ENCODE data around the gene MAP1LC3A. TPM values are rescaled to one million over a fixed set of nuclear protein-coding genes. Genes with fewer than 3 reads are reported as not detected.

MAP1LC3A gene
- total RNA-seq, 4 donors from 2014 or later = 42.6 to 111 (median 103) TPM

DNA sequence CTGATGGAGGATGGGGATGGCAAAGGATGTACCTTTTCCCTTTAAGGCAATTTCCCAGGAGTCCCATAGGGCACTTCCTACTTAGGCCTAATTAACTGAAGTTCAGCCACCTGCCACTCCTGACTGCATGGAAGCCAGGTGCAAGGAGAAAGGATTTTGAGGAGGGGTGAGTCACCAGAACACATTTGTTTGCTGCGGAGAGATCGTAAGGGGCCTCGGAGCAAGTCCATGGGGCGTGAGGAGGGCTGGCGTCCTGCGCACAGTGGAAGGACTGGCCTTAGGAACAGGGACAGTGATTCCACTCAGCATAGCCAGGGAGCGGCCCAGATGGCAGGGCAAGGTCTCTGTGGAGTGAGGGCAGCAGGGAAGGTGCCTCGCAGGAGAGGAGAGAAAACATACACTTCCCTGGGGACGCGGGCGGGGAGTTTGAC lies 11.8 kb upstream of the MAP1LC3A start:
- Histone ChIP-seq H3K27me3 (no peaks in the 10 kb centered on the region), H3K36me3 (peaks cover 6% of the 10 kb centered on the region), H3K4me1 (peaks cover 3% of the 10 kb centered on the region), H3K4me3 (no peak overlapping the region), H3K27ac (no peak overlapping the region), H3K9me3 (no peaks in the 10 kb centered on the region)
- no peak for DNase-seq (ENCODE audit: low spot score in 2 of 2)
- WGBS = 87% methylated on average over 11 of the region's 11 CpGs
- TF ChIP-seq EP300 (IDR thresholded peaks at IDR 0.05) (no peak), POLR2AphosphoS5 (IDR thresholded peaks at IDR 0.05) (no peak), POLR2A (IDR thresholded peaks at IDR 0.05) (no peak)
- TF ChIP-seq, protein P1, sequence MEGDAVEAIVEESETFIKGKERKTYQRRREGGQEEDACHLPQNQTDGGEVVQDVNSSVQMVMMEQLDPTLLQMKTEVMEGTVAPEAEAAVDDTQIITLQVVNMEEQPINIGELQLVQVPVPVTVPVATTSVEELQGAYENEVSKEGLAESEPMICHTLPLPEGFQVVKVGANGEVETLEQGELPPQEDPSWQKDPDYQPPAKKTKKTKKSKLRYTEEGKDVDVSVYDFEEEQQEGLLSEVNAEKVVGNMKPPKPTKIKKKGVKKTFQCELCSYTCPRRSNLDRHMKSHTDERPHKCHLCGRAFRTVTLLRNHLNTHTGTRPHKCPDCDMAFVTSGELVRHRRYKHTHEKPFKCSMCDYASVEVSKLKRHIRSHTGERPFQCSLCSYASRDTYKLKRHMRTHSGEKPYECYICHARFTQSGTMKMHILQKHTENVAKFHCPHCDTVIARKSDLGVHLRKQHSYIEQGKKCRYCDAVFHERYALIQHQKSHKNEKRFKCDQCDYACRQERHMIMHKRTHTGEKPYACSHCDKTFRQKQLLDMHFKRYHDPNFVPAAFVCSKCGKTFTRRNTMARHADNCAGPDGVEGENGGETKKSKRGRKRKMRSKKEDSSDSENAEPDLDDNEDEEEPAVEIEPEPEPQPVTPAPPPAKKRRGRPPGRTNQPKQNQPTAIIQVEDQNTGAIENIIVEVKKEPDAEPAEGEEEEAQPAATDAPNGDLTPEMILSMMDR (IDR thresholded peaks at IDR 0.05) = no peak

DNA sequence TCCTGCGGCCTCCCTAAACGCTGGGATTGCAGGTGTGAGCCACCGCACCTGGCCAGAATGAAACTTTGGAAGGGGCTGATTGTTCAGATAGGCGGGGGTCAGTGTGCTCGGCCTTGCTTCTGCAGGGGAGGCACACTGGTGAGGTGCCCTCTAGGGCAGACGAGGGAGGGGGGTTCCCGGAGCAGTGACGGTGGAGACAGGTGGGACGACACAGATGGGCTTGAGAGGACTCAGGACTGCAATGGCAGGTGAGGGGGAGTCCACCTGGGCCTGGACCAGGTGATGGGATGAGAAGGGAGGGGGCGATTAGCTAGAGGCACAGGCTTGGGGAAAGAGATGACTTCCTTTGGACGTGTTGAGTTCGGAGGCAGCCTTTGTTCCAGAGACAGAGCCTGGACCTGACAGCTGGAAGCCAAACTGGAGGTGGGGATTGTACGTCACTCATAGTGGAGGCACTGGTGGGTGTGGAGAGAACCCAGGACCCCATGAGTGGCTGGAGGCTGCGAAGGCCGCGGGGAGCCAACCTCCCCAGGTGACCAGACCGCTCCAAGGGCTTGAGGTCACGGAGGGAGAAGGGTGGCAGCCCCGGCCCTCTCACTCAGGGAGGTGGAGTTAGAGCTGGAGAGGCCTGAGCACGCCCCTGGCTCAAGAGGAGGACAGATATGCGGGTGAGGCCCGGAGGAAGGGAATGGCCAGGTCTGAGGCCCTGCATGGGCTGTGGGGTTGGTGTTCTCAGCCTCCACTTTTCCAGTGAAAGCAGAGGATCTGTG lies 10.5 kb upstream of the MAP1LC3A start:
- DNase-seq (ENCODE audit: low spot score in 2 of 2) = no peak
- TF ChIP-seq POLR2AphosphoS5 (IDR thresholded peaks at IDR 0.05) = no peak
- TF ChIP-seq, protein P1 (IDR thresholded peaks at IDR 0.05) = no peak
- TF ChIP-seq EP300 (IDR thresholded peaks at IDR 0.05) = no peak
- TF ChIP-seq POLR2A (IDR thresholded peaks at IDR 0.05) = no peak
- H3K4me1 ChIP-seq = peaks cover 3% of the 10 kb centered on the region
- no peak overlapping the region for H3K27ac ChIP-seq
- no peaks in the 10 kb centered on the region for H3K36me3 ChIP-seq
- WGBS = 93% methylated on average over 17 of the region's 22 CpGs
- no peaks in the 10 kb centered on the region for H3K27me3 ChIP-seq
- no peaks in the 10 kb centered on the region for H3K9me3 ChIP-seq
- no peak overlapping the region for H3K4me3 ChIP-seq

DNA sequence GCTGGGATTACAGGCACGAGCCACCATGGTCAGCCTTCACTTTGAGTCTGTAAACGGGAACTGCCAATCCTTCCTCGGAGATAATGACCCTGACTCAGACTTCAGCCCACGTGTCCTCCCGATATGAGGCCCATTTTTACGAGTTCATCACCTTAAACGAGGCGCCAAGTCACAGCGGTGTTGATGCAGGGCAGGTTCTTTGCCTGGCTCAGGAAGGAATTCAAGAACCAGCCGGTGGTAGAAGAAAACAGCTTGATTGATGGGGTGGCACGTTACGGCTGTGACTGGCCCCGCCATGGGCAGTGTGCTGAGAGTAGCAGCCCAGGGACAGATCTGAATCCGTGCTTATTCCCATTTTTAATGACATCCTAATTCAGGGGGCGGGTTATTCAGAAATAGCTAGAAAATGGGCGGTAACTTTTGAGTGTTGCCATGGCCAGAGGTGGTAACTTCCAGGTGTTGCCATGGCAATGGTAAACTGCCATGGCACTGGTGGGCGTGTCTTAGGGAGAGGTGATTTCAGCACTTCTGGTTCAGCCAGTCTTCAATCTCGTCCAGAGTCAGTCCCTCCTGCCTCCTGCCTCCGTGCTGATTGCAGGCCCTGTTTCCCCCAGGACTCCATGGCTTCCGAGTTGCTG lies 9.1 kb upstream of the MAP1LC3A start:
- H3K4me3 ChIP-seq = no peak overlapping the region
- TF ChIP-seq, protein P1 (IDR thresholded peaks at IDR 0.05) = no peak
- TF ChIP-seq POLR2AphosphoS5 (IDR thresholded peaks at IDR 0.05) (no peak), EP300 (IDR thresholded peaks at IDR 0.05) (no peak), POLR2A (IDR thresholded peaks at IDR 0.05) (no peak)
- no peak for DNase-seq (ENCODE audit: low spot score in 2 of 2)
- no peak overlapping the region for H3K27ac ChIP-seq
- no peaks in the 10 kb centered on the region for H3K9me3 ChIP-seq
- H3K4me1 ChIP-seq = peaks cover 4% of the 10 kb centered on the region
- no peaks in the 10 kb centered on the region for H3K36me3 ChIP-seq
- no peaks in the 10 kb centered on the region for H3K27me3 ChIP-seq
- WGBS = 51% methylated on average over 17 of the region's 20 CpGs

DNA sequence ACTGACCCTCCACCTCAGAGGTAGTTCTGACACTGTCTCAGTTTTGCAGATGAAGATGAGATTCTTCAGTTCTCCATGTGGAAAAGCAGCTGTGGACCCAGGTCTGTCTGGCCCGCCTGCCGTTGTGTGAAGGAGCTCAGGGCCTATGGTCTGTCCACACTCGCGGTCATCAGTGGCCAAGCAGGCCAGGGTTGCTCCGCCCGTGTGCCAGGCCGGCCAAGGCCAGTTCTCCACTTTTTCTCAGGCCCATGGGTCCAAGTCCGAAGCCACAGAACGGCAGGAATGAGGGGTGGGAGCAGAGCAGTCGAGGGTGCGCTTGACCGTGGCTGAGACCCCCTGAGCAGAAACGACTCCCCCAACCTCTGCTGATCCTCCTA lies 8.6 kb upstream of the MAP1LC3A start:
- Histone ChIP-seq H3K36me3 (no peaks in the 10 kb centered on the region), H3K4me1 (peaks cover 3% of the 10 kb centered on the region), H3K27me3 (no peaks in the 10 kb centered on the region), H3K4me3 (no peak overlapping the region), H3K27ac (no peak overlapping the region), H3K9me3 (no peaks in the 10 kb centered on the region)
- TF ChIP-seq, protein P1 (IDR thresholded peaks at IDR 0.05) = no peak
- no peak for TF ChIP-seq EP300 (IDR thresholded peaks at IDR 0.05)
- no peak for TF ChIP-seq POLR2AphosphoS5 (IDR thresholded peaks at IDR 0.05)
- TF ChIP-seq POLR2A (IDR thresholded peaks at IDR 0.05) = no peak
- no peak for DNase-seq (ENCODE audit: low spot score in 2 of 2)
- WGBS = 90% methylated on average over 13 of the region's 13 CpGs

DNA sequence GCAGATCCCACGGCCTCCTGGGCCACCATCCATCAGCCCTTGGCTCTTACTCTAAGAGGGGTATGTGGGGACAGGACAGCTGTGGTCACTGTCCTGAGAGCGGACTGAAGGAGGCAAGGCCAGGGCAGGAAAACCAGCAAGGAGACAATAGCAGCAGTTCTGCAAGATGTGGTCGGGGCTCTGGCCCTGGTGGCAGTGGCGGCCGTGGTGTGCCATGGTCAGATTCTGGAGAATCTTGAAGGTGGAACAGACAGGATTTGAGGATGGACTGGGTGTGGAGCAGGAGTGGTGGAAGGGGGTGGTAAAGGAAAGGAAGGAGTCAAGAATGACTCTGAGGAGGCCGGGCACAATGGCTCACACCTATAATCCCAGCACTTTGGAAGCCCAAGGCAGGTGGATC lies 5.9 kb upstream of the MAP1LC3A start:
- H3K27ac ChIP-seq = no peak overlapping the region
- peaks cover 5% of the 10 kb centered on the region for H3K4me1 ChIP-seq
- no peak overlapping the region for H3K4me3 ChIP-seq
- no peaks in the 10 kb centered on the region for H3K9me3 ChIP-seq
- H3K27me3 ChIP-seq = no peaks in the 10 kb centered on the region
- no peak for TF ChIP-seq POLR2A (IDR thresholded peaks at IDR 0.05)
- TF ChIP-seq EP300 (IDR thresholded peaks at IDR 0.05) = no peak
- no peak for TF ChIP-seq POLR2AphosphoS5 (IDR thresholded peaks at IDR 0.05)
- TF ChIP-seq, protein P1 (IDR thresholded peaks at IDR 0.05) = no peak
- no peaks in the 10 kb centered on the region for H3K36me3 ChIP-seq
- DNase-seq (ENCODE audit: low spot score in 2 of 2) = no peak
- 94% methylated on average over 6 of the region's 6 CpGs for WGBS

Data from suprapubic skin (tissue), 4 donors.